Testis (tissue), 2 donors: ENCODE measurements around the gene BRD9.

Experiments used
- CTCF ChIP-seq, 3 experiments: fragments of 450-650 bp in 2 of 3; fragments of 200-600 bp in 1 of 3; sonication (generic) in 1 of 3; IDR thresholded peaks; one replicate each; pipeline ENCODE4 v1.5.1; 2016 to 2019; ENCODE audit warnings: antibody characterized with exemption in 3 of 3, mild to moderate bottlenecking in 2 of 3, moderate library complexity in 1 of 3
- POLR2A ChIP-seq: fragments of 450-650 bp; IDR thresholded peaks from one replicate; pipeline ENCODE4 v1.6.1; 2017; ENCODE audit warnings: antibody characterized with exemption, mild to moderate bottlenecking, moderate library complexity

DNA sequence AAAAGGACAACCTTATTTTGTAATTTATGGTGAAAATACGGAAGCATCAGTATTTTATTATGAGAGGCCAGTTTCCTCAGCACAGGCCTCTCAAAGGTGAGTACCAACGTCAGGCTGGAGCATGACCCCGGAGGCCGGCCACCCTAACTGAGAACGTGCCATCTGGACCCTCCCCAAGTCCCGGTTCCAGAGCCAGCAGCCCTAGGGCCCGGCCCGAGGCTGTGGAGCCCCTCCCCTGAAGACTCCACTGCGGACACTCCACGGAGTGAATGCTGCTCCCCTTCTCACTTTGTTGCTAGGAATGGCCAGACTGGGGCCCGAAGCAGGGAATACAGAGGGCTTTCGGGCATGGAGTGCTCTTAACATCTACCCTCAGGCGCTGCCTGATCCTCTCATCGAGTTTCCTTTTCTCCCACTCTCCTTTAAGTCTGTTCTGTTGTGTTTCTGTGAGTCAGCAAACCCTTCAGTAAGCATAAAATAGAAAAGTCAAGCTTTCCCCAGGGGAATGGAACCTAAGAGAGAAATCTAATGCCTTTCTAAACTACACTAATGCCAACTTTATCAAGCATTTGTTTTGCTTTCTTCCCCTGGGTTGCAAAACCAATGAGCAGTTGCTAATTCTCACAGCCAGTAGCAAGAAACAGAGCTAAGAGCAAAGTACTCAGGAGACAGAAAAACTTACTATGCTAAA, 4.5 kb downstream of the BRD9 start:
- TF ChIP-seq CTCF (IDR thresholded peaks at IDR 0.05) (no peak), POLR2A (no peak)
